WTC11 (cell line): Measurements from ENCODE around the gene KIN.

ENCODE experiments used
- ATF2 ChIP-seq: sonication (generic); formaldehyde crosslinking; IDR thresholded peaks from 2 replicates; pipeline ENCODE4 v1.8.1; 2022; ENCODE audit warnings: low read depth, missing genetic modification reagents, borderline replicate concordance
- CTCF ChIP-seq: fragments of 200-600 bp; IDR thresholded peaks from 2 replicates; pipeline ENCODE4 v1.8.0; 2022; ENCODE audit warnings: antibody characterized with exemption
- E2F1 ChIP-seq: sonication (generic); formaldehyde crosslinking; IDR thresholded peaks from 2 replicates; pipeline ENCODE4 v1.8.0; 2022; ENCODE audit warnings: mild to moderate bottlenecking, missing genetic modification reagents
- GABPB1 ChIP-seq: sonication (generic); formaldehyde crosslinking; IDR thresholded peaks from 2 replicates; pipeline ENCODE4 v1.8.1; 2023; ENCODE audit warnings: mild to moderate bottlenecking, missing genetic modification reagents
- NFE2L1 ChIP-seq: sonication (generic); formaldehyde crosslinking; IDR thresholded peaks from 2 replicates; pipeline ENCODE4 v1.8.1; 2023; ENCODE audit warnings: missing genetic modification reagents
- PRDM15 ChIP-seq: sonication (generic); formaldehyde crosslinking; IDR thresholded peaks from 2 replicates; pipeline ENCODE4 v1.8.0; 2022; ENCODE audit warnings: missing genetic modification reagents
- SMAD3 ChIP-seq: sonication (generic); formaldehyde crosslinking; IDR thresholded peaks from 2 replicates; pipeline ENCODE4 v1.8.0; 2022; ENCODE audit warnings: missing genetic modification reagents, mild to moderate bottlenecking, borderline replicate concordance

GRCh38 chr10:7720478-7720877 is 67.3 kb downstream of the KIN start:
- TF ChIP-seq E2F1 (no peak), PRDM15 (CRISPR knock-in tag) (no peak), NFE2L1 (CRISPR knock-in tag) (no peak), ATF2 (CRISPR knock-in tag) (no peak), GABPB1 (CRISPR knock-in tag) (no peak), CTCF (no peak), SMAD3 (CRISPR knock-in tag) (no peak)
